Pulmonary artery endothelial cell (primary cell): ENCODE results near the gene MSH2. TPM values are rescaled to one million over a fixed set of nuclear protein-coding genes. Genes with fewer than 3 reads are reported as not detected.

Source experiments
- DNase-seq: peaks from one replicate; pipeline ENCODE4 v3.0.0-alpha.2; 2011; ENCODE audit warnings: low read depth, low spot score
- total RNA-seq: library from RNA; depleted of rRNA; stranded (reverse); fragments of >200 nt; gene quantifications from 2 replicates; pipeline ENCODE4 v1.2.3, GENCODE V29; 2014

MSH2 gene
- total RNA-seq, 1 donor from 2014 or later: 32.6 TPM

- no peak for DNase-seq
Measured at GRCh38 chr2:47530105-47530760, 127.3 kb downstream of the MSH2 start.

DNA sequence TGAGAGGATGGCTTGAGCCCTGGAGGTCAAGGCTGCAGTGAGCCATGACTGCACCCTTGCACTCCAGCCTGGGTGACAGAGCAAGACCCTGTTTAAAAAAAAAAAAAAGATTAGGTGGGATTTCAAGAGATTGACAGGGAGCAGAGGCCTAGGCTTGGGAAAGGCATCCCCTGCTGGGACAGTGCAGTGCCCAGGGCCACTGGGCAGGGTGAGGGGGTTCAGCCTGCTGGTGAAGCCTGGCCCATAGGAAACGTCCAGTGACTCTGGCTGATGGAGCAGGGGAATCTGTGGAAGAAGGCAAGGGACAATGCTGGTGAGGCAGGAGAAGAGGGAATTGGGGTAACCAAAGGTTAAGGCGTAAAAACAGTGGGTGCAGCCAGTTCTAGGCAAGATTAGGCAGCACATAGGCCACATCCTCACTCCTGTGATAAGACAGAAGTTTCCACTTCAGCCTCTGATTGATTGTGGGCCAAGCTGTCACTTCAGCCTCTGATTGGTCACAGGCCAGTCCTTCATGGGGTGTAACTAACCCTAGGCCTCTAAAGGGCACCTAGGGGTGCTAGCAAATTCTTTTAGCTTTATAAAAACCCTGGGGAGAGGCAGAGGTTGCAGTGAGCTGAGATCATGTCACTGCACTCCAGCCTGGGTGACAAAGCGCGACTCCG is 128.6 kb downstream of the MSH2 start:
- DNase-seq: no peak

Other genes with a start within 250 kb of the MSH2 start
- 0.11 TPM in 1 of 2 replicates, not detected in the other for gene STPG4, start 247.8 kb upstream of the MSH2 start, total RNA-seq
- 508 and 646 TPM in 2 replicates for gene CALM2, start 226.6 kb upstream of the MSH2 start, total RNA-seq
- not detected in 2 replicates for gene EPCAM, start 33.8 kb upstream of the MSH2 start, total RNA-seq
- gene KCNK12, start 167.8 kb downstream of the MSH2 start, total RNA-seq: 0.04 TPM in 1 of 2 replicates, not detected in the other